Endodermal cell (in vitro differentiated cells): ENCODE results near the gene SMARCA4. TPM values are rescaled to one million over a fixed set of nuclear protein-coding genes. Genes with fewer than 3 reads are reported as not detected.

Source experiments
- DNase-seq: peaks from one replicate; pipeline ENCODE4 v3.0.0-alpha.2; 2017
- H3K27ac ChIP-seq: 2 replicates; pipeline ENCODE4 v1.5.1; 2013; ENCODE audit warnings: mild to moderate bottlenecking, low read depth, low read length, moderate library complexity
- H3K27me3 ChIP-seq: 2 replicates; pipeline ENCODE4 v1.6.1; 2013; ENCODE audit warnings: mild to moderate bottlenecking, low read length, moderate library complexity; ENCODE audit not compliant: insufficient read depth, control insufficient read depth, poor library complexity, severe bottlenecking
- H3K36me3 ChIP-seq: 2 replicates; pipeline ENCODE4 v1.7.0; 2013; ENCODE audit warnings: mild to moderate bottlenecking, low read length, moderate library complexity; ENCODE audit not compliant: control insufficient read depth, insufficient read depth
- H3K4me1 ChIP-seq: one replicate; pipeline ENCODE4 v1.7.0; 2013; ENCODE audit warnings: low read length; ENCODE audit not compliant: control insufficient read depth, insufficient read depth
- H3K4me3 ChIP-seq: 2 replicates; pipeline ENCODE4 v1.5.1; 2013; ENCODE audit warnings: mild to moderate bottlenecking, low read length, moderate library complexity
- H3K9ac ChIP-seq: 2 replicates; pipeline ENCODE4 v1.6.1; 2013; ENCODE audit warnings: mild to moderate bottlenecking, low read length, moderate library complexity; ENCODE audit not compliant: poor library complexity, severe bottlenecking; ENCODE audit errors: extremely low read depth
- H3K9me3 ChIP-seq: 2 replicates; pipeline ENCODE4 v1.6.1; 2013; ENCODE audit warnings: mild to moderate bottlenecking, low read length, moderate library complexity; ENCODE audit not compliant: control insufficient read depth
- H3K27ac Mint-ChIP-seq: 2 replicates; pipeline ENCODE4 v1.8.0; 2020; ENCODE audit warnings: mixed read lengths
- H3K27me3 Mint-ChIP-seq: 2 replicates; pipeline ENCODE4 v1.8.0; 2021; ENCODE audit warnings: mild to moderate bottlenecking, mixed read lengths; ENCODE audit not compliant: insufficient read depth
- H3K36me3 Mint-ChIP-seq: 2 replicates; pipeline ENCODE4 v1.8.0; 2020; ENCODE audit warnings: low read depth, mixed read lengths
- H3K4me1 Mint-ChIP-seq: 2 replicates; pipeline ENCODE4 v1.8.0; 2020; ENCODE audit warnings: mixed read lengths
- H3K4me3 Mint-ChIP-seq: 2 replicates; pipeline ENCODE4 v1.8.0; 2020; ENCODE audit warnings: mild to moderate bottlenecking, moderate library complexity, mixed read lengths
- H3K9me3 Mint-ChIP-seq: 2 replicates; pipeline ENCODE4 v1.8.0; 2020; ENCODE audit warnings: mild to moderate bottlenecking, mixed read lengths
- CTCF ChIP-seq: fragments of 200-600 bp; sonication (generic); conservative IDR thresholded peaks from 2 replicates; pipeline ENCODE4 v1.5.0; 2021; ENCODE audit warnings: antibody characterized with exemption, mild to moderate bottlenecking
- WGBS, 2 experiments: methylation state at CpG; one replicate each; pipeline versions ENCODE4 v1.1.5 to v1.1.7; 2013; ENCODE audit warnings: missing lambda C conversion rate in 2 of 2, mixed read lengths in 1 of 2; ENCODE audit not compliant: insufficient coverage in 1 of 2, insufficient read length in 1 of 2; 5-methylcytosine and 5-hydroxymethylcytosine counted together
- total RNA-seq, 2 donors: library from RNA; stranded (reverse); fragmentation: NEBNext Ultra II Directional in 1 of 2; extraction: Animal tissue kit (Norgen Biotek cat#: 25700) in 1 of 2; gene quantifications; 2 replicates in 1 of 2; 3 replicates in 1 of 2; pipeline ENCODE4 v1.2.1, GENCODE V29; 2021

SMARCA4 gene
- total RNA-seq, 2 donors from 2014 or later = 290 to 292 TPM

GRCh38 chr19:11033251-11033650 lies 72.4 kb downstream of the SMARCA4 start:
- no peak overlapping the region for H3K4me3 ChIP-seq
- no peaks in the 10 kb centered on the region for H3K4me1 Mint-ChIP-seq
- peaks cover 75% of the 10 kb centered on the region for H3K36me3 Mint-ChIP-seq
- no peak for TF ChIP-seq CTCF
- no peaks in the 10 kb centered on the region for H3K9me3 ChIP-seq
- H3K27ac Mint-ChIP-seq = no peak overlapping the region
- H3K9ac ChIP-seq = no peak overlapping the region
- H3K27me3 ChIP-seq = no peaks in the 10 kb centered on the region
- no peaks in the 10 kb centered on the region for H3K9me3 Mint-ChIP-seq
- peaks cover 95% of the 10 kb centered on the region for H3K36me3 ChIP-seq
- no peaks in the 10 kb centered on the region for H3K4me1 ChIP-seq
- H3K27ac ChIP-seq = no peak overlapping the region
- DNase-seq = no peak
- no peak overlapping the region for H3K4me3 Mint-ChIP-seq
- 96 to 98% methylated on average over 22 of the region's 22 CpGs for WGBS, 2 experiments
- H3K27me3 Mint-ChIP-seq = no peaks in the 10 kb centered on the region

DNA sequence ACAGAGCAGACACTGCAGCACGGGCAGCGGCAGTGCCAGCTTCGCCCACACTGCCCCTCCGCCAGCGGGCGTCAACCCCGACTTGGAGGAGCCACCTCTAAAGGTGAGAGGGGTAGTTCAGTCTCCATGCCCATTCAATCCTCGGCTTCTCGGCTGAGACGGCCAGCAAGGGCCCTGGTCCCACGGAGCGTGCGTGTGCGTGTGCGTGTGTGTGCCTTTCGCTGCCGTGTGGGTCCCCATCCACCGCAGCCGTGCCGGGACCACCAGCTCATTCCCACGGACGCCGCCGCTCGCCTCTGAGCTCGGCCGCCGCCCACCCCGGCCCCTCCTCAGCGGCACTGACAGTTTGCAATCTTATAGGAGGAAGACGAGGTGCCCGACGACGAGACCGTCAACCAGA lies 72.9 kb downstream of the SMARCA4 start:
- no peaks in the 10 kb centered on the region for H3K4me1 Mint-ChIP-seq
- 93 to 96% methylated on average over 21 to 35 of the region's 35 CpGs for WGBS, 2 experiments
- Histone ChIP-seq H3K4me1 (no peaks in the 10 kb centered on the region), H3K36me3 (peaks cover 95% of the 10 kb centered on the region), H3K9ac (no peak overlapping the region), H3K27me3 (no peaks in the 10 kb centered on the region), H3K9me3 (no peaks in the 10 kb centered on the region), H3K27ac (no peak overlapping the region), H3K4me3 (no peak overlapping the region)
- H3K36me3 Mint-ChIP-seq = peaks cover 77% of the 10 kb centered on the region
- DNase-seq = no peak
- no peaks in the 10 kb centered on the region for H3K27me3 Mint-ChIP-seq
- TF ChIP-seq CTCF = no peak
- no peak overlapping the region for H3K27ac Mint-ChIP-seq
- no peak overlapping the region for H3K4me3 Mint-ChIP-seq
- no peaks in the 10 kb centered on the region for H3K9me3 Mint-ChIP-seq

- H3K4me3 ChIP-seq = no peak overlapping the region
- no peak for TF ChIP-seq CTCF
- H3K27ac ChIP-seq = no peak overlapping the region
- 94 to 96% methylated on average over 33 to 38 of the region's 38 CpGs for WGBS, 2 experiments
- no peaks in the 10 kb centered on the region for H3K9me3 ChIP-seq
- no peaks in the 10 kb centered on the region for H3K4me1 Mint-ChIP-seq
- no peak overlapping the region for H3K4me3 Mint-ChIP-seq
- H3K36me3 ChIP-seq = peaks cover 95% of the 10 kb centered on the region
- no peaks in the 10 kb centered on the region for H3K4me1 ChIP-seq
- H3K36me3 Mint-ChIP-seq = peaks cover 78% of the 10 kb centered on the region
- no peaks in the 10 kb centered on the region for H3K27me3 Mint-ChIP-seq
- H3K9me3 Mint-ChIP-seq = no peaks in the 10 kb centered on the region
- DNase-seq = no peak
- H3K27me3 ChIP-seq = no peaks in the 10 kb centered on the region
- no peak overlapping the region for H3K27ac Mint-ChIP-seq
- no peak overlapping the region for H3K9ac ChIP-seq
Measured at GRCh38 chr19:11034449-11035213, 73.8 kb downstream of the SMARCA4 start.
